Measurements from ENCODE around the gene SHMT1.
"Not testable (repeated sequence)": the region's sequence is repeated elsewhere in the genome, so short reads cannot be mapped to it uniquely, and the experiment has no call there.

The SHMT1 gene

GRCh38 chr17:18362698-18363100 is 651 bp downstream of the SHMT1 start:
- TF ChIP-seq CTCF (IDR thresholded peaks at IDR 0.05; ENCODE audit: insufficient read depth, missing control alignments), result no peak
- FAIRE-seq (no peak), DNase-seq (ENCODE audit: insufficient read length, low spot score) (no peak)

- FAIRE-seq, result no peak
- no peak for TF ChIP-seq CTCF (IDR thresholded peaks at IDR 0.05; ENCODE audit: insufficient read depth, missing control alignments)
- no peak for DNase-seq (ENCODE audit: insufficient read length, low spot score)
Measured at GRCh38 chr17:18361837-18362697, 1.3 kb downstream of the SHMT1 start.

- FAIRE-seq (no peak), DNase-seq (ENCODE audit: insufficient read length, low spot score) (no peak)
- TF ChIP-seq CTCF (IDR thresholded peaks at IDR 0.05; ENCODE audit: insufficient read depth, missing control alignments), result no peak
Measured at GRCh38 chr17:18360518-18360917, 2.8 kb downstream of the SHMT1 start.

- TF ChIP-seq CTCF (IDR thresholded peaks at IDR 0.05; ENCODE audit: insufficient read depth, missing control alignments), result no peak
- DNase-seq (ENCODE audit: insufficient read length, low spot score) (no peak), FAIRE-seq (no peak)
Measured at GRCh38 chr17:18356624-18357023, 6.7 kb downstream of the SHMT1 start.

GRCh38 chr17:18353541-18353940 is 9.8 kb downstream of the SHMT1 start:
- FAIRE-seq (no peak), DNase-seq (ENCODE audit: insufficient read length, low spot score) (no peak)
- no peak for TF ChIP-seq CTCF (IDR thresholded peaks at IDR 0.05; ENCODE audit: insufficient read depth, missing control alignments)

- TF ChIP-seq CTCF (IDR thresholded peaks at IDR 0.05; ENCODE audit: insufficient read depth, missing control alignments), result no peak
- FAIRE-seq, result no peak
- no peak for DNase-seq (ENCODE audit: insufficient read length, low spot score)
Measured at GRCh38 chr17:18344021-18344420, 19.3 kb downstream of the SHMT1 start.

- DNase-seq (ENCODE audit: insufficient read length, low spot score) (no peak), FAIRE-seq (no peak)
- no peak for TF ChIP-seq CTCF (IDR thresholded peaks at IDR 0.05; ENCODE audit: insufficient read depth, missing control alignments)
Measured at GRCh38 chr17:18339933-18340332, 23.4 kb downstream of the SHMT1 start.

GRCh38 chr17:18338158-18338557 is 25.2 kb downstream of the SHMT1 start:
- DNase-seq (ENCODE audit: insufficient read length, low spot score); FAIRE-seq: not testable (repeated sequence)

All from D721Med (cell line).